Mucosa of descending colon (tissue), 3 donors: ENCODE measurements around the gene PAX1. TPM values are rescaled to one million over a fixed set of nuclear protein-coding genes. Genes with fewer than 3 reads are reported as not detected.

Source experiments
- ATAC-seq: fragments of 200-7000 bp; cut with Tn5 transposase; one replicate; pipeline ENCODE4 v1.9.1; 2020; ENCODE audit warnings: mild to moderate bottlenecking, moderate library complexity
- DNase-seq, 3 donors: peaks; one replicate each; pipeline ENCODE4 v3.0.0-alpha.2; 2020
- H3K36me3 ChIP-seq: fragments of 200-600 bp; one replicate; pipeline ENCODE4 v1.8.0; 2021; ENCODE audit warnings: low read depth, mild to moderate bottlenecking
- H3K4me1 ChIP-seq: fragments of 200-600 bp; one replicate; pipeline ENCODE4 v1.8.0; 2021; ENCODE audit warnings: low read depth, mild to moderate bottlenecking
- H3K4me3 ChIP-seq: fragments of 200-600 bp; one replicate; pipeline ENCODE4 v1.8.0; 2021; ENCODE audit warnings: mild to moderate bottlenecking
- H3K9me3 ChIP-seq: fragments of 200-600 bp; one replicate; pipeline ENCODE4 v1.8.0; 2021; ENCODE audit warnings: mild to moderate bottlenecking
- intact Hi-C, 2 donors: fragments of 100-400 bp; cut with DNase I in 1 of 2; cut with micrococcal nuclease in 1 of 2; formaldehyde crosslinking; loops; one replicate each; pipeline versions ENCODE4 v1.11.0 to v1.11.1; 2022; cut with DNase I, micrococcal nuclease
- total RNA-seq, 3 donors: library from RNA; stranded (reverse); fragmentation: NEBNext Ultra II Directional in 2 of 3; extraction: Animal tissue kit (Norgen Biotek cat#: 25700) in 2 of 3; gene quantifications; one replicate each; pipeline versions ENCODE4 v1.2.1 to v1.2.4, GENCODE V29; 2021 to 2023
- TF ChIP-seq, protein P1 (sequence below): fragments of 200-600 bp; IDR thresholded peaks from one replicate; pipeline ENCODE4 v1.8.0; 2022; ENCODE audit warnings: antibody characterized with exemption, mild to moderate bottlenecking
- donor health status: DM: no; HTN: no; CAD: no; lungs with moderate emphysema.
- donor health status: DM: no; HTN: no; CAD: no.
- donor health status: DM: no; HTN: yes; CAD: no.

PAX1 gene
- total RNA-seq, 3 donors from 2014 or later = 0.06 TPM; not detected in 2

DNA sequence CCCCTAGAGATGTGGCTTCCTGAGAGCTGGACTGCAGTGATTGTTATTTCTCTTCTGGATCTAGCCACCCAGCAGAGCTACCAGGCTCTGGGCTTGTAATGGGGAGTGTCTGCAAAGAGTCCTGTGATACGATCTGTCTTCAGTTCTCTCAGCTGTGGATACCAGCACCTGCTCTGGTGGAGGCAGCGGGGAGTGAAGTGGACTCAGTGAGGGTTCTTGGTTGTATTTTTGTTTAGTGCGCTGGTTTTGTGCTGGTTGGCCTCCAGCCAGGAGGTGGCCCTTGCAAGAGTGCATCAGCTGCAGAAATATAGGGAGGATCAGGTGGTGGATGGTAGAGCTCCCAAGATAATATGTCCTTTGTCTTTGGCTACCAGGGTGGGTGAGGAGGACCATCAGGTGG, 33.7 kb downstream of the PAX1 start:
- DNase-seq (no peak), ATAC-seq (no peak)
- intact Hi-C loops = no loop called here
- no peaks in the 10 kb centered on the region for H3K9me3 ChIP-seq
- H3K4me1 ChIP-seq = no peaks in the 10 kb centered on the region
- H3K4me3 ChIP-seq = no peak overlapping the region
- TF ChIP-seq, protein P1, sequence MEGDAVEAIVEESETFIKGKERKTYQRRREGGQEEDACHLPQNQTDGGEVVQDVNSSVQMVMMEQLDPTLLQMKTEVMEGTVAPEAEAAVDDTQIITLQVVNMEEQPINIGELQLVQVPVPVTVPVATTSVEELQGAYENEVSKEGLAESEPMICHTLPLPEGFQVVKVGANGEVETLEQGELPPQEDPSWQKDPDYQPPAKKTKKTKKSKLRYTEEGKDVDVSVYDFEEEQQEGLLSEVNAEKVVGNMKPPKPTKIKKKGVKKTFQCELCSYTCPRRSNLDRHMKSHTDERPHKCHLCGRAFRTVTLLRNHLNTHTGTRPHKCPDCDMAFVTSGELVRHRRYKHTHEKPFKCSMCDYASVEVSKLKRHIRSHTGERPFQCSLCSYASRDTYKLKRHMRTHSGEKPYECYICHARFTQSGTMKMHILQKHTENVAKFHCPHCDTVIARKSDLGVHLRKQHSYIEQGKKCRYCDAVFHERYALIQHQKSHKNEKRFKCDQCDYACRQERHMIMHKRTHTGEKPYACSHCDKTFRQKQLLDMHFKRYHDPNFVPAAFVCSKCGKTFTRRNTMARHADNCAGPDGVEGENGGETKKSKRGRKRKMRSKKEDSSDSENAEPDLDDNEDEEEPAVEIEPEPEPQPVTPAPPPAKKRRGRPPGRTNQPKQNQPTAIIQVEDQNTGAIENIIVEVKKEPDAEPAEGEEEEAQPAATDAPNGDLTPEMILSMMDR = no peak
- H3K36me3 ChIP-seq = no peaks in the 10 kb centered on the region

DNA sequence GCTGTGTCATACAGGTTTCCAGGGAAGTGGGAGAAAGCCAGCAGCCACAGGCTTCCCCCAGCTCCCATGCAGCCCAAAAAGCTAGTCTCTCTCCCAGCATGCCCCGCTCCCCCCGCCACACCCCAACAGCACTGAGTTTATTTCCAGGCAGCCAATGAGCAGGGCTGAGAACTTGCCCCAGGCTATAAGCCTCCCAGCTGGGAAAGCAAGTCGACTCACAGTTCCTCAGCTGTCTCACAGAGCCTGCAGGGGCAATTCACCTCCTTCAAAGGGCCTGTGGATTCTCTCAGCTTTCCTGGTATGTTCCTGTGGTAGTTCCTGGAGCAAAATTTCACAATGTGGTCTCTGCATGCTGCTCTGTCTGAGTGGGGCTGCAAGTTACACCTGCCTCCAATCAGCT, 34.2 kb downstream of the PAX1 start:
- no peak overlapping the region for H3K4me3 ChIP-seq
- H3K9me3 ChIP-seq = no peaks in the 10 kb centered on the region
- intact Hi-C loops = no loop called here
- no peaks in the 10 kb centered on the region for H3K4me1 ChIP-seq
- ATAC-seq = no peak
- no peak for DNase-seq
- TF ChIP-seq, protein P1 = no peak
- no peaks in the 10 kb centered on the region for H3K36me3 ChIP-seq

DNA sequence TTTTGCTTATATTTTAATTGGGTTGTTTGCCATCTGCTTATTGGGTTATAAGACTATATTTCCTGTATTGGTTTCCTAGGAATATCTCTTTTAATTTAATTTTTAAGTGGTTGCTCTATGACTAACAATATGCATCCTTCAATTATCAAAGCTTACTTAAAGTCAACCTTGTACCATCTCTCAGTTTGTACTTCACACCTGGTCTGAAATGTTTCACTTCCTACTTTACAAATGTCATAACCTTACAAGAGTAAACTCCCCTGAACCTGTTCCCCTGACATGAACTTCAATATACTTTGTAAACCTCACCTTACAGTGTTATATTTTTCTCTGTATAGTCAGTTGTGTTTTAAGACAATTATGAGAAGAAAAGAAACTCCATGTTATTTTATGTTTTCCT, 35.8 kb downstream of the PAX1 start:
- no peak for ATAC-seq
- intact Hi-C loops = no loop called here
- TF ChIP-seq, protein P1 = no peak

DNA sequence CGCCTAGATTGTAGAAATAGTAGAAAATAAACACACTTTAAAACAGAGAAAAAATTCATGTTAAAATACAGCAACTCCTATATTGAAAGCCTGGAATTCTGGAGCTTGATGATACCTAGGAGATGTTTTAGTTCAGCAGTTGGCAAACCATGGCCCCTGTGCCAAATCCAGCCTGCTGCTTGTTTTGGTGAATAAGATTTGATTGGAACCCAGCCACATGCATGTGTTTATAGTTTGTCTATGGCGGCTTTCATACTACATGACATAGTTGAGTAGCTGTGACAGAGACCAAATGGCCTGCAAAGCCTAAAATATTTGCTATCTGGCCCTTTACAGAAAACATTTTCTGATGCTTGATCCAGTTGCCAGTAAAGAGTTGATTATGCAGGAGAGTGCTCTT, 57.2 kb downstream of the PAX1 start:
- ATAC-seq = no peak

More for the DNA sequence above, 35.8 kb downstream of the PAX1 start:
- no peak for DNase-seq
- H3K4me1 ChIP-seq = no peaks in the 10 kb centered on the region
- H3K36me3 ChIP-seq = no peaks in the 10 kb centered on the region
- H3K9me3 ChIP-seq = no peaks in the 10 kb centered on the region
- no peak overlapping the region for H3K4me3 ChIP-seq

DNA sequence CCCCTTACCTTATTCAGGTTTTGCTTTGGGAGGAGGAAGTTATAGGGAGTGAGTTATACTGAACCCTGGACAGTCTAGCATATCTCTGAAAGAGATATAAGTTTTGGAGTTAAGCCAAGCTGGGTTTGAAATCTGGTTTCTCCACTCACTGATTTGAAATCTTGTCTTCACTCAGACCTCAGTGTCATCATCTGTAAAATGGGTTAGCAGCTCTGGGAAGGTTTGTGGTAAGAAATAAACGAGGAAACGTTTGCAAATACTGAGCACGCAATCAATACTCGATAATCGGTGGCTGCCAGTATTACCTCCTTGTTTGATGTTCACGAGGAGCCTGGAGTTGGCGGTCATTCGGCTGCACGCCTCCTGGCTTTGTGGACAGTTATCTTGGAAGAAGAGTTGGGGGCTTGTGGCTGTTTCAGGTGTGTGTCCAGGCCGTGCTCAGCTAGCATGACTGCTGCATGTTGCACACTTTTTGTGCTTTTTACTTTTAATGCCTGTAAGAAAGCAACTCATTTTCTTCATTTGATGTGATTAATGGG, 61.8 kb downstream of the PAX1 start:
- DNase-seq = no peak
- Histone ChIP-seq H3K36me3 (no peaks in the 10 kb centered on the region), H3K4me1 (no peaks in the 10 kb centered on the region), H3K9me3 (no peaks in the 10 kb centered on the region), H3K4me3 (no peak overlapping the region)
- intact Hi-C loops = no loop called here
- TF ChIP-seq, protein P1 = no peak
- no peak for ATAC-seq

More for the DNA sequence above, 57.2 kb downstream of the PAX1 start:
- no peaks in the 10 kb centered on the region for H3K4me1 ChIP-seq
- H3K9me3 ChIP-seq = no peaks in the 10 kb centered on the region
- intact Hi-C loops = no loop called here
- no peak overlapping the region for H3K4me3 ChIP-seq
- DNase-seq = no peak
- TF ChIP-seq, protein P1 = no peak
- H3K36me3 ChIP-seq = no peaks in the 10 kb centered on the region

DNA sequence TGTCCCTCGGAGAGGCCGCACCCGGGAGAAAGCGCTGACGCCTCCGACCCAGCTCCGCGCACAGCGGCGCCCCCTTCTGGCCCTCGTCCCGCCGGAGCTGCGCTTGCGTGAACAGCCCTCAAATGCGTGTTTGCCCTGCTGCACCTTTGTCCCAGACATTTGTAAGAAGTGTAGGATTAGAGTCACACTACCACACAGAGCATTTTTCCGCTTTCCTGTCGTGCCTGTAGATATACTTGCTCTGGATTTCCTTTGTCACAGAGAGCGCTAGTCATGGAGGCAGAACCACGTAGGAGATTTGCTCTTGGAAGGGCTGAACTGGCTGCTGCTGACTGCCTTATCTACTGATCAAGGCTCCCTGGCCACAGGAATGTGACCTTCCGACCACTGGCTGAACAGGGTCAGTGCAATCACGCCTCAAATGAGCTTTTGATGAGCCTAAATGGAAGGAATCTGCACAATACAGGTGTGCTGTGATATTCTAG, 62.3 kb downstream of the PAX1 start:
- DNase-seq = no peak
- Histone ChIP-seq H3K36me3 (no peaks in the 10 kb centered on the region), H3K4me3 (no peak overlapping the region), H3K4me1 (no peaks in the 10 kb centered on the region), H3K9me3 (no peaks in the 10 kb centered on the region)
- intact Hi-C loops = no loop called here
- TF ChIP-seq, protein P1 = no peak
- ATAC-seq = no peak
